Measurements from ENCODE around the gene TULP4. TPM values are rescaled to one million over a fixed set of nuclear protein-coding genes. Genes with fewer than 3 reads are reported as not detected.

TULP4 gene
- total and polyA plus RNA-seq, 2 donors (not counting 1 experiment from before 2014, with no cell fraction given) = 12.0 to 90.0 TPM

DNA sequence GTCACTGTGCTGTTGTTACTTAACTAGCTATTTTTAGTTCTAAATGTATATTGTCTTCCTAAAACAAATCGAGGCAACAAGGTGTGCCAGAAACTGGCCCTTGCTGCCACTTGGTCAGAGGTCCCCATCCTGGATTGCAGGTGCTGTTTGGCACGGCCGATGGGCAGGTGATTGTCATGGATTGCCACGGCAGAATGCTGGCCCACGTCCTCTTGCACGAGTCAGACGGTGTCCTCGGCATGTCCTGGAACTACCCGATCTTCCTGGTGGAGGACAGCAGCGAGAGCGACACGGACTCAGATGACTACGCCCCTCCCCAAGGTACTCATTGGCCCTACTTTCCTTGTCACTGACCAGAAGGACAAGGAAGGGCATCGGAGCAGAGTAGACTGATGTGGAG is 136.6 kb downstream of the TULP4 start:
- POLR2A ChIA-PET = no interaction called here
- intact Hi-C loops (cut with micrococcal nuclease) = no loop called here
- Histone ChIP-seq H4K20me1 (ENCODE audit: control insufficient read depth, insufficient read depth, low read length, poor library complexity, severe bottlenecking) (no peaks in the 10 kb centered on the region), H3K4me2 (replicated peaks; ENCODE audit: low read depth, low read length, poor library complexity, severe bottlenecking) (no peak overlapping the region), H3K79me2 (ENCODE audit: control insufficient read depth, insufficient read depth, low read length) (no peaks in the 10 kb centered on the region), H3K9me3 (ENCODE audit: control extremely low read depth in 1 of 3, control insufficient read depth in 2 of 3, insufficient read depth in 1 of 3, low read length in 2 of 3) (peaks cover 0 to 3% (median 0%) of the 10 kb centered on the region in 3 donors), H3K4me1 (ENCODE audit: control insufficient read depth in 2 of 2, insufficient read depth in 2 of 2, low read length in 2 of 2) (no peaks in the 10 kb centered on the region), H3K9ac (ENCODE audit: low read length) (no peak overlapping the region), H3K27me3 (replicated peaks in 1 of 4; ENCODE audit: control extremely low read depth in 1 of 4, control insufficient read depth in 3 of 4, insufficient read depth in 4 of 4, low read length in 3 of 4) (no peaks in the 10 kb centered on the region), H3K36me3 (replicated peaks in 1 of 2; ENCODE audit: control extremely low read depth in 1 of 2, control insufficient read depth in 1 of 2, extremely low read depth in 1 of 2, insufficient read depth in 2 of 2, low read length in 1 of 2) (peaks cover 4 to 23% of the 10 kb centered on the region in 2 experiments), H2AFZ (ENCODE audit: insufficient read depth, low read depth, low read length, poor library complexity, severe bottlenecking) (no peak overlapping the region), H3K4me3 (ENCODE audit: control extremely low read depth in 1 of 5, extremely low read depth in 1 of 5, insufficient read depth in 1 of 5, low read depth in 2 of 5, low read length in 4 of 5) (no peak overlapping the region), H3K27ac (ENCODE audit: low read length in 2 of 2) (no peak overlapping the region)
- TF ChIP-seq, protein P1, sequence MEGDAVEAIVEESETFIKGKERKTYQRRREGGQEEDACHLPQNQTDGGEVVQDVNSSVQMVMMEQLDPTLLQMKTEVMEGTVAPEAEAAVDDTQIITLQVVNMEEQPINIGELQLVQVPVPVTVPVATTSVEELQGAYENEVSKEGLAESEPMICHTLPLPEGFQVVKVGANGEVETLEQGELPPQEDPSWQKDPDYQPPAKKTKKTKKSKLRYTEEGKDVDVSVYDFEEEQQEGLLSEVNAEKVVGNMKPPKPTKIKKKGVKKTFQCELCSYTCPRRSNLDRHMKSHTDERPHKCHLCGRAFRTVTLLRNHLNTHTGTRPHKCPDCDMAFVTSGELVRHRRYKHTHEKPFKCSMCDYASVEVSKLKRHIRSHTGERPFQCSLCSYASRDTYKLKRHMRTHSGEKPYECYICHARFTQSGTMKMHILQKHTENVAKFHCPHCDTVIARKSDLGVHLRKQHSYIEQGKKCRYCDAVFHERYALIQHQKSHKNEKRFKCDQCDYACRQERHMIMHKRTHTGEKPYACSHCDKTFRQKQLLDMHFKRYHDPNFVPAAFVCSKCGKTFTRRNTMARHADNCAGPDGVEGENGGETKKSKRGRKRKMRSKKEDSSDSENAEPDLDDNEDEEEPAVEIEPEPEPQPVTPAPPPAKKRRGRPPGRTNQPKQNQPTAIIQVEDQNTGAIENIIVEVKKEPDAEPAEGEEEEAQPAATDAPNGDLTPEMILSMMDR (IDR thresholded peaks at IDR 0.05) = no peak
- no peak for TF ChIP-seq EZH2 (IDR thresholded peaks at IDR 0.05; ENCODE audit: borderline replicate concordance, insufficient read depth, low read depth, low read length, poor library complexity, severe bottlenecking)
- Mint-ChIP-seq H3K27me3 (no peaks in the 10 kb centered on the region), H3K4me3 (no peak overlapping the region), H3K4me1 (no peaks in the 10 kb centered on the region), H3K27ac (no peak overlapping the region), H3K9me3 (ENCODE audit: insufficient read depth) (no peaks in the 10 kb centered on the region)
- ATAC-seq (ENCODE audit: low read depth) (no peak), DNase-seq (no peak)
- CTCF ChIA-PET = no interaction called here
- 99% methylated on average over 13 of the region's 14 CpGs for WGBS (ENCODE audit: insufficient coverage)

DNA sequence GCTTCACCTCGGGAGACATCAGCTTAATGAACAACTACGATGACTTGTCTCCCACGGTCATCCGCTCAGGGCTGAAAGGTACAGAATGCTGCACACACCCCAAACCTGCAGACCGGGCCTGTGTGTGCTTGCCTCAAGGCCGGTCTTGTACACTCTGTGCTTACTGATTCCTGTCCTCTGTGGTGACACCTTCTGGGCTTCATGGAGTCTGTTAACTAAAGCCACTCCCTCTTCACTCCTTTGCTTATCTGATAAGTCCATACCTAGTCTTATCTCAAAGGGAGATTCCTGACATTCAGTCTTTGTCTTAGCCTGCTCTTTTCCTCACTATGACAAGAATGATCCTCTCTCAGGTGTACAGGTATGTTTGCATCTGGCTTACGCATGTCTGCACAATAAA is 139.9 kb downstream of the TULP4 start:
- DNase-seq = no peak
- Histone ChIP-seq H3K4me2 (replicated peaks; ENCODE audit: low read depth, low read length, poor library complexity, severe bottlenecking) (no peak overlapping the region), H4K20me1 (ENCODE audit: control insufficient read depth, insufficient read depth, low read length, poor library complexity, severe bottlenecking) (no peaks in the 10 kb centered on the region), H3K36me3 (replicated peaks in 1 of 2; ENCODE audit: control extremely low read depth in 1 of 2, control insufficient read depth in 1 of 2, extremely low read depth in 1 of 2, insufficient read depth in 2 of 2, low read length in 1 of 2) (peaks cover 4 to 28% of the 10 kb centered on the region in 2 experiments), H3K9ac (ENCODE audit: low read length) (no peak overlapping the region), H3K79me2 (ENCODE audit: control insufficient read depth, insufficient read depth, low read length) (no peaks in the 10 kb centered on the region), H3K27me3 (replicated peaks in 1 of 4; ENCODE audit: control extremely low read depth in 1 of 4, control insufficient read depth in 3 of 4, insufficient read depth in 4 of 4, low read length in 3 of 4) (no peaks in the 10 kb centered on the region), H3K27ac (ENCODE audit: low read length in 2 of 2) (no peak overlapping the region), H3K9me3 (ENCODE audit: control extremely low read depth in 1 of 3, control insufficient read depth in 2 of 3, insufficient read depth in 1 of 3, low read length in 2 of 3) (no peaks in the 10 kb centered on the region), H3K4me3 (ENCODE audit: control extremely low read depth in 1 of 5, extremely low read depth in 1 of 5, insufficient read depth in 1 of 5, low read depth in 2 of 5, low read length in 4 of 5) (no peak overlapping the region), H2AFZ (ENCODE audit: insufficient read depth, low read depth, low read length, poor library complexity, severe bottlenecking) (no peak overlapping the region), H3K4me1 (ENCODE audit: control insufficient read depth in 2 of 2, insufficient read depth in 2 of 2, low read length in 2 of 2) (no peaks in the 10 kb centered on the region)
- no peak overlapping the region for H3K4me3 Mint-ChIP-seq
- ATAC-seq (ENCODE audit: low read depth) = no peak
- H3K27me3 Mint-ChIP-seq = no peaks in the 10 kb centered on the region
- CTCF ChIA-PET = interaction anchor here (0.5 kb wide), 1 partner anchor 240 kb away, joined by 3 read pairs; no protein-coding TSS in a partner anchor
- TF ChIP-seq, protein P1 (IDR thresholded peaks at IDR 0.05) = no peak
- no peak for TF ChIP-seq EZH2 (IDR thresholded peaks at IDR 0.05; ENCODE audit: borderline replicate concordance, insufficient read depth, low read depth, low read length, poor library complexity, severe bottlenecking)
- H3K27ac Mint-ChIP-seq = no peak overlapping the region
- no peaks in the 10 kb centered on the region for H3K4me1 Mint-ChIP-seq
- WGBS (ENCODE audit: insufficient coverage) = 98% methylated on average over 7 of the region's 7 CpGs
- no peaks in the 10 kb centered on the region for H3K9me3 Mint-ChIP-seq (ENCODE audit: insufficient read depth)
- intact Hi-C loops (cut with micrococcal nuclease) = no loop called here
- POLR2A ChIA-PET = no interaction called here
